ENCODE results near the gene RSPO4. TPM values are rescaled to one million over a fixed set of nuclear protein-coding genes. Genes with fewer than 3 reads are reported as not detected.

RSPO4 gene
- total RNA-seq, 1 donor from 2014 or later: under 0.01 TPM

GRCh38 chr20:946826-947225 lies 55.3 kb downstream of the RSPO4 start:
- DNase-seq (ENCODE audit: low spot score in 2 of 2) (no peak), FAIRE-seq (no peak)

GRCh38 chr20:945841-946240 lies 56.3 kb downstream of the RSPO4 start:
- FAIRE-seq (no peak), DNase-seq (ENCODE audit: low spot score in 2 of 2) (no peak)

- FAIRE-seq: no peak
- DNase-seq (ENCODE audit: low spot score in 2 of 2): no peak
Measured at GRCh38 chr20:944774-945410, 57.2 kb downstream of the RSPO4 start.

- no peak for DNase-seq (ENCODE audit: low spot score in 2 of 2)
- no peak for FAIRE-seq
Measured at GRCh38 chr20:944148-944547, 58.0 kb downstream of the RSPO4 start.

DNA sequence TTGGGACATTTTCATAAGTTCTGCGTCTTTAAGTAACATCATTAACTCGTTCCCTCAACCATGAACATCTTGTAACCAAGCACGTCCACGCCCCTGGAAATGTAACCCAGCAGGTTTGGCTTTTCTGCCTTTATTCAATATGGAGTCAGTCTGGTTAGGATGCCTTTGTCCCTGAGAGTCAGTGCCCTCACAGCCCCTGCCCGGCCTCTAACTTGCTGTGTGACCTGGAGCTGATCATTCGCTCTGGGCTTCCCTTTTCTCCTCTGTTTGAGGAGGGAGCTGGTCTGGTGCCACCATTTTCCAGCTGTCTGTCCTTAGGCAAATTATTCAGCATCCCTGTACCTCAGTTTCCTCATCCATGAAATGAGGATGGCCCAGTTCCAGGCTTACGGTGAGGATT lies 59.5 kb downstream of the RSPO4 start:
- DNase-seq (ENCODE audit: low spot score in 2 of 2) (no peak), FAIRE-seq (no peak)

DNA sequence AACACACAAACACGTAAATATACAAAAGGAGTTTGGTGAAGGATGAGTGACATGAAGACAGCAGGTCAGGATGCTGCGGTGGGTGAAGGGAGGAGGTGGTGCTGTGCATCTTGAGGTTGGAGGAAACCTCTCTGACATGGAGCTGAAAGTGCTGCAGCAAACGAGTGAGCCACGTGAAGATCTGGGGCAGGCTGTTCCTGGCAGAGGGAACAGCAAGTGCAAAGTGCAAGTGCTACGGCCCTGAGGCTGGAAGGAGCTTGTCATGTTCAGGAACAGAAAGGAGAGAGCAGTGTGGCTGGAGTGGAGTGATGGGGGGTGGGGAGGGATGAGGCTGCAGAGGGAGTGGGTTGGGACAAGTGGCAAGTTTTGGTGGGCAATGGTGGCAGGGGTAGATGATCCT lies 61.2 kb downstream of the RSPO4 start:
- DNase-seq (ENCODE audit: low spot score in 2 of 2) (no peak), FAIRE-seq (no peak)

DNA sequence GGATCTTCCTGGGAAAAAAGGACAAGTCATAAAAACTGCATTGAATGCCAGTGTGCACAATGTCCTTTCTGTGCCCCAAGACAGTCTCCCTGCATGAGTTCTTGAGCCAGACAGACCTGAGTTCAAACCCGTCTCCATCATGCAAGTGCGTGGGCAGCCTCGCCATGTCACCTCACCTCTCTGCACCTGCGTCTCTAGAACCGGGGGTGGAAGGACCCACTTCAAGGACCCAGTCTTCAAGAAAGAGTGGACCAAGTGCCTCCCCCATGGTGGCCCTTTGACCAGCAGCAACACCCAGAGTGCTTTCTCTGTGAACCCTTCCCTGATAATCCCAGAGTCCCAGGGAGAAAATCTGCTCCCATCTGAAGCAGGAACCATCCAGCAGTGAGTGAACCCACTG lies 62.5 kb downstream of the RSPO4 start:
- no peak for DNase-seq (ENCODE audit: low spot score in 2 of 2)
- no peak for FAIRE-seq

DNA sequence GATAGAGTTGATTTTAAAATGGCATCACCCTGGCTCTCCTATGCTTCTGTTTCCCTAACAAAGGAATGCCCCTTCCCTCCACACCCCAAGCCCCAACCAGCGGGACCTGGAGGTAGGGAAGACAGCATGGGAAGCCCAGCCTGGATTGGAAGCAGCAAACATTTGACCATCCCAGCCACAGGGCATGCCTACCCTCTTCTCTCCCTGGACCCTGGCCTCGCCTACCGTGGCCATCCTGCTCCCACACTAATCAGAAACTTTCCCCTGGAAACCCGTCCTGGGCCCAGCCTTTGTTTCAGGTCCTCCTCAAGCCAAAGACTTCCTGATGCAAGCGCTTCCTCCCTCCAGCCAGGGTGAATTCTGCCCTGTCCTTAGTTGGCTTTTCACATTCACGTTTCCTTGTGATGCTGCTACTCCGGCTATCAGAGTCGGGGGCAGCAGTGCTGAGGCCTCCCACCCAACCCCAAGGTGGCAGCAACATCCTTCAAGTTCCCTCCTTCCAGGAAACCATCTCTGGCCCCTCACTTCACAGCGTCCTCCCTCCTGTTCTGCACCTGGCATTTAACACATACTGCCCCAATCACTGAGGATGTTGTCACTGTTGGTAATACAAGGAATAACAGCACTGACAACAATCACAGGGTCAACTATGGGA lies 67.8 kb downstream of the RSPO4 start:
- FAIRE-seq (no peak), DNase-seq (ENCODE audit: low spot score in 2 of 2) (no peak)

- DNase-seq (ENCODE audit: low spot score in 2 of 2) (no peak), FAIRE-seq (no peak)
Measured at GRCh38 chr20:933029-933428, 69.1 kb downstream of the RSPO4 start.

- FAIRE-seq (no peak), DNase-seq (ENCODE audit: low spot score in 2 of 2) (no peak)
Measured at GRCh38 chr20:931401-931800, 70.7 kb downstream of the RSPO4 start.

DNA sequence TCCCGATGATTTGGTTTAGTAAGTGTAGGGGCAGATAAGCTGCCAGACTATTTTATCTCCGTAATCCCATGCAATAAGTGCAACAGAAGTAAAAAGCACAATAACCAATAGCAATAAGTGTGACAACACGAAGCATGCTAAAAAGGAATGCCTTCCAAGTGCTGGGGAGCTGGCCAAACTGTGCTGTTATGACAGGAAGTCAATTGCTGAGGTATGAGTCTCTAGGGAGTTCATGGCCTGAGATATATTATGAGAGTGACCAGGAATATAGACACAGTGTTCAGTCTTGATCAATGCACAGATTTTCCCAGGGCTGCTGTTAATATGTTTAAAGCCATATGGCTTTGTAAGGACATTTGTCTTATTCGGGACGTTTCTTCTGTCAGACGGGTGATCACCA lies 75.4 kb downstream of the RSPO4 start:
- DNase-seq (ENCODE audit: low spot score in 2 of 2) (no peak), FAIRE-seq (no peak)

DNA sequence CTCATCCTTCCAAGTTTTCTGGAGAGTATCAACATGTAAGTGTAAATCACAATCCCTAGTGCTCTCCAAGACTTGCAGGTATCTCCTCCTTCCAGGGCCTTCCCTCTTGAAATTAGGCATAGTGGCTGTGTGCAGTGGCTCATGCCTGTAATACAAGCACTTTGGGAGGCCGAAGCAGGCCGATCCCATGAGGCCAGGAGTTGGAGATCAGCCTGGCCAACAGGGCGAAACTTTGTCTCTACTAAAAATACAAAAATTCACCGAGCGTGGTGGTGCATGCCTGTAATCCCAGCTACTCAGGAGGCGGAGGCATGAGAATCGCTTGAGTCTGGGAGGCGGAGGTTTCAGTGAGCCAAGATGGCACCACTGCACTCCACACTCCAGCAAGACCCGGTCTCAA lies 76.6 kb downstream of the RSPO4 start:
- DNase-seq (ENCODE audit: low spot score in 2 of 2) (no peak), FAIRE-seq (no peak)

DNA sequence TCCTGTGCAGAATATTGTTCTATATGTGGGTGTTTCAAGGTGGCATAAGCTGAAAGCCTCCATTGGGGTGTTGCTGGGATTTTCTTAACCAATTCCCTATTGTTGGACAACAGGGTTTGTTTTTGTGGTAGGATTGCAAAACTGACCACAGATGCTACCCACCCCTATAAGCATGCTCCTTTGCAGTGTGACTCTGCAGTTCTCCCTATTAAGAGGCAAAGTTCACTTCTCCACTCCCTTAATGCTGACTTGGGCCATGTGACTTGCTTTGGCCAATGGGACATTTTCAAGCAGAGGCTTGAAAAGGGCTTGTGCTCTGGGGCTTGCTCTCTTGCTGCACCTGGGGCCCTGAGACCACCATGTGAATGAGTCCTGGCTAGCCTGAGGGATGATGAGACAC lies 77.5 kb downstream of the RSPO4 start:
- FAIRE-seq (no peak), DNase-seq (ENCODE audit: low spot score in 2 of 2) (no peak)

GRCh38 chr20:922781-923180 lies 79.3 kb downstream of the RSPO4 start:
- no peak for DNase-seq (ENCODE audit: low spot score in 2 of 2)
- no peak for FAIRE-seq

GRCh38 chr20:921068-921467 lies 81.0 kb downstream of the RSPO4 start:
- DNase-seq (ENCODE audit: low spot score in 2 of 2) (no peak), FAIRE-seq (no peak)

GRCh38 chr20:920311-920710 lies 81.8 kb downstream of the RSPO4 start:
- no peak for DNase-seq (ENCODE audit: low spot score in 2 of 2)
- no peak for FAIRE-seq

- DNase-seq (ENCODE audit: low spot score in 2 of 2) (no peak), FAIRE-seq (no peak)
Measured at GRCh38 chr20:919491-919916, 82.6 kb downstream of the RSPO4 start.

GRCh38 chr20:917416-917815 lies 84.7 kb downstream of the RSPO4 start:
- no peak for DNase-seq (ENCODE audit: low spot score in 2 of 2)
- FAIRE-seq: no peak

DNA sequence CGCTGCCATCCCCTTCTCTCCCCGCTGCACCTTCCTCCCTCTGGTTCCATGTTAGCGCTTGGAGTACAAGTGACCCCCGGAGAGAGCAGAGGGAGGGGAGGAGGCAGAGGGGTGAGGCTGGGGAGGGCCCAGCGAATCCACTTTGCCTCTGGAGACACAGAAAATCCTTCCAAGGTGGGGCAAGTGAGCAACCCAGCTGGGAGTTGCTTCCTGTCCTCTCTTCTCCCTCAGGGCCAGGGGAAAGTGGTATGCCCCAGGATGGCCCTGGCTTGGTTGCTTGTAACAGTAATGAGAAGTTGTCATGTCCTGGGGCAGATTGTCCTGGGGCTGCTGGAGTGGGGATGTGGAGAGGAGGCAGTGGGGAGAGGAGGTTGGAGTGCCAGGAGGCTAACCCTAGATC lies 85.3 kb downstream of the RSPO4 start:
- FAIRE-seq (no peak), DNase-seq (ENCODE audit: low spot score in 2 of 2) (no peak)

GRCh38 chr20:916125-916799 lies 85.8 kb downstream of the RSPO4 start, which contains the start of gene ANGPT4:
Gene ANGPT4 (minus strand): TSS chr20:916334. CDS start chr20:916214, 120 bp downstream.
- DNase-seq (ENCODE audit: low spot score in 2 of 2) (peak in 1 of 2 donors; percentile 19), FAIRE-seq (no peak)

DNA sequence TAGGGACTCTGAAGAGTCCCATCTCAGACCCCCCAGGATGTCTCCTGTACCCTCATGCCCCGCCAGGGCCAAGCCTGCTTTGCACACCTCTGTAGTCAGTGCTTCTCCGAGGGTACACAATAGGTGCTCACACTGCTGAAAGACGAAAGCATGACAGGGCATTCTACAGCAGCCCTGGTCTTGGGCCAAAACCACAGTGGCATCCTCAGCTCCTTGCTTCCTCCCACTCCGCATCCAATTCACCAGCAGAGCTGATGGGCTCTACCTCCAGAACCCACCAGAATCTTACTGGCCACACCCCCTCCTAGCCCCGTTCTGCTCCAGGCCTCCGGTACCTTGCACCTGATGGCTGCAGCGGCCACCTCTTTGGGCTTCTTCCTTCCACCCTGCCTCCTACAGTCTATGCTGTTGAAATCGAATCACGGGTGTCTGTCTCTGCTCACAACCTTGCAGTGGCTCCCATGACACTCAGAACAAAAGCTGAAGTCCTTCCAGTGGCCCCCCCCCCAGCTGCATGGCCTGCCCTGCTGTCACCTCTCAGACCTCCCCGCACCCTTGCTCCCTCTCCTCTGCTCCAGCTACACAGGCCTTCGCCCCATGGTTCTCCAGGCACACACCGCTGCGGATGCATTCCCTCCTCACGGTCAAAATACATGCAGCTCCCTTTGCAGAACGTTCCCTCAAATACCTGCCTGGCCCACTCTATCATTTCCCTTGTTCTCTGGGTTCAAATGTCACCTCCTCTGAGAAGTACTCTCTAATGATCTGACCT lies 87.2 kb downstream of the RSPO4 start:
- DNase-seq (ENCODE audit: low spot score in 2 of 2) (no peak), FAIRE-seq (no peak)

Measured in frontal cortex (tissue), 4 donors.